ENCODE results near the gene CPSF4L. TPM values are rescaled to one million over a fixed set of nuclear protein-coding genes. Genes with fewer than 3 reads are reported as not detected.

CPSF4L gene
- total RNA-seq = not detected

GRCh38 chr17:73261617-73261951 lies at the start of gene CPSF4L:
Gene CPSF4L, minus strand, starts transcription at chr17:73261880. Its CDS starts 62 bp downstream, at chr17:73261818.

Other genes starting within 250 kb of the CPSF4L start
- gene SLC39A11, start 169.2 kb downstream of the CPSF4L start, total RNA-seq = 6.9 TPM
- 13.4 TPM for gene SSTR2, start 96.9 kb downstream of the CPSF4L start, total RNA-seq
- 21.9 TPM for gene COG1, start 68.8 kb downstream of the CPSF4L start, total RNA-seq
- gene CDC42EP4, start 50.1 kb upstream of the CPSF4L start, total RNA-seq = 61.8 TPM